SU-DHL-6 (cell line): ENCODE results near the gene MYLK2.

ENCODE experiments used
- H2AFZ ChIP-seq: fragments of 200-600 bp; sonication (generic); 2 replicates; pipeline ENCODE4 v1.6.1; 2014; ENCODE audit warnings: low read depth, mild to moderate bottlenecking, moderate library complexity, mixed read lengths, antibody characterized with exemption, low read length; ENCODE audit not compliant: severe bottlenecking
- H3F3A ChIP-seq: fragments of 200-600 bp; shearing (Covaris generic); 2 replicates; pipeline ENCODE4 v1.6.0; 2016; ENCODE audit warnings: antibody characterized with exemption, mild to moderate bottlenecking; ENCODE audit not compliant: insufficient read depth
- H3K27ac ChIP-seq: fragments of 200-600 bp; sonication (generic); 2 replicates; pipeline ENCODE4 v1.5.1; 2016; ENCODE audit warnings: low read depth, mild to moderate bottlenecking, low read length, moderate library complexity, mixed read lengths
- H3K27me3 ChIP-seq: fragments of 200-600 bp; sonication (generic), shearing (Covaris generic); 2 replicates; pipeline ENCODE4 v1.6.0; 2014; ENCODE audit warnings: mild to moderate bottlenecking, low read length
- H3K36me3 ChIP-seq: fragments of 200-600 bp; sonication (generic); 2 replicates; pipeline ENCODE4 v1.6.1; 2014; ENCODE audit warnings: mild to moderate bottlenecking, low read length, mixed read lengths
- H3K4me2 ChIP-seq: fragments of 300-600, 200-600 bp; shearing (Covaris generic), sonication (generic); 2 replicates; pipeline ENCODE4 v1.6.0; 2014; ENCODE audit warnings: low read length, low read depth, mild to moderate bottlenecking; ENCODE audit not compliant: poor library complexity, severe bottlenecking
- H3K4me3 ChIP-seq: fragments of 200-600 bp; sonication (generic); 2 replicates; pipeline ENCODE4 v1.5.1; 2014; ENCODE audit warnings: antibody characterized with exemption, low read length, mild to moderate bottlenecking, mixed read lengths; ENCODE audit not compliant: insufficient read depth, poor library complexity, severe bottlenecking
- H3K79me2 ChIP-seq: fragments of 200-600 bp; sonication (generic); 2 replicates; pipeline ENCODE4 v1.6.1; 2014; ENCODE audit warnings: mild to moderate bottlenecking, low read length, moderate library complexity; ENCODE audit not compliant: insufficient read depth
- H3K9ac ChIP-seq: fragments of 200-600 bp; sonication (generic); 2 replicates; pipeline ENCODE4 v1.7.0; 2014; ENCODE audit warnings: mild to moderate bottlenecking, low read length
- H3K9me2 ChIP-seq: fragments of 200-600 bp; sonication (generic); replicated peaks from 2 replicates; pipeline ENCODE4 v1.6.1; 2014; ENCODE audit warnings: low read length; ENCODE audit not compliant: insufficient read depth
- H3K9me3 ChIP-seq: fragments of 200-600 bp; sonication (generic); 2 replicates; pipeline ENCODE4 v1.6.1; 2014; ENCODE audit warnings: low read length, mixed read lengths; ENCODE audit not compliant: insufficient read depth
- H4K20me1 ChIP-seq: fragments of 200-600 bp; sonication (generic); 2 replicates; pipeline ENCODE4 v1.6.1; 2014; ENCODE audit warnings: low read depth, mild to moderate bottlenecking, antibody characterized with exemption, low read length, moderate library complexity, mixed read lengths
- EZH2phosphoT487 ChIP-seq: fragments of 200-600 bp; sonication (generic), shearing (Covaris generic); conservative IDR thresholded peaks from 2 replicates; pipeline ENCODE4 v1.6.1; 2018; ENCODE audit warnings: mild to moderate bottlenecking, antibody characterized with exemption, low read length, moderate library complexity, mixed read lengths
- TF ChIP-seq, protein P1 (sequence below): fragments of 200-600 bp; sonication (generic); IDR thresholded peaks from one replicate; pipeline ENCODE4 v1.5.1; 2017; ENCODE audit warnings: antibody characterized with exemption, mild to moderate bottlenecking, low read length, moderate library complexity; ENCODE audit not compliant: insufficient read depth, poor library complexity, severe bottlenecking

The MYLK2 gene

DNA sequence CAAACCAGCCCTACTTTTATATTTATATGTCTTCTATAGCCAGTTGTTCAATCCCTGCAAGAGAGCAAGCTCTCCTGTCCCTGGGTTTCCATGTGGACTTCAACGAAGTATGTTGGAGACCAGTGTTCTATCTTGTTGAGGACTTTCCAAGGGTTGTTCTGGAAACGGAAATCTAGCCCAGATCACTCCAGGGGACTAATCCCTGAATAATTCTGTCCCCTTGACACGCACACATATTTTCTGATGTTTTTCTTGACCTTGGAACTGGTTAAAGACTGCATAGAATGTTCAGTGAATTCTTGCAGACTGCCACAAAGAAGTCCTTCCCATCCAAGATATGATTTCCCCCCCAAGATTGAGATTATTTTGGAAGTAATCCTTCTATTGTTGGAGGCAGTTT, 9.5 kb upstream of the MYLK2 start:
- Histone ChIP-seq H3F3A (peaks cover 13% of the 10 kb centered on the region; the same call in 1 of the 2 replicates), H3K4me2 (no peak overlapping the region), H3K27me3 (no peaks in the 10 kb centered on the region), H3K9ac (no peak overlapping the region), H4K20me1 (no peaks in the 10 kb centered on the region), H3K9me3 (no peaks in the 10 kb centered on the region), H3K9me2 (no peaks in the 10 kb centered on the region), H3K4me3 (no peak overlapping the region), H3K36me3 (no peaks in the 10 kb centered on the region), H3K27ac (no peak overlapping the region), H2AFZ (no peak overlapping the region), H3K79me2 (no peaks in the 10 kb centered on the region)
- TF ChIP-seq, protein P1, sequence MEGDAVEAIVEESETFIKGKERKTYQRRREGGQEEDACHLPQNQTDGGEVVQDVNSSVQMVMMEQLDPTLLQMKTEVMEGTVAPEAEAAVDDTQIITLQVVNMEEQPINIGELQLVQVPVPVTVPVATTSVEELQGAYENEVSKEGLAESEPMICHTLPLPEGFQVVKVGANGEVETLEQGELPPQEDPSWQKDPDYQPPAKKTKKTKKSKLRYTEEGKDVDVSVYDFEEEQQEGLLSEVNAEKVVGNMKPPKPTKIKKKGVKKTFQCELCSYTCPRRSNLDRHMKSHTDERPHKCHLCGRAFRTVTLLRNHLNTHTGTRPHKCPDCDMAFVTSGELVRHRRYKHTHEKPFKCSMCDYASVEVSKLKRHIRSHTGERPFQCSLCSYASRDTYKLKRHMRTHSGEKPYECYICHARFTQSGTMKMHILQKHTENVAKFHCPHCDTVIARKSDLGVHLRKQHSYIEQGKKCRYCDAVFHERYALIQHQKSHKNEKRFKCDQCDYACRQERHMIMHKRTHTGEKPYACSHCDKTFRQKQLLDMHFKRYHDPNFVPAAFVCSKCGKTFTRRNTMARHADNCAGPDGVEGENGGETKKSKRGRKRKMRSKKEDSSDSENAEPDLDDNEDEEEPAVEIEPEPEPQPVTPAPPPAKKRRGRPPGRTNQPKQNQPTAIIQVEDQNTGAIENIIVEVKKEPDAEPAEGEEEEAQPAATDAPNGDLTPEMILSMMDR: no peak
- TF ChIP-seq EZH2phosphoT487: no peak

DNA sequence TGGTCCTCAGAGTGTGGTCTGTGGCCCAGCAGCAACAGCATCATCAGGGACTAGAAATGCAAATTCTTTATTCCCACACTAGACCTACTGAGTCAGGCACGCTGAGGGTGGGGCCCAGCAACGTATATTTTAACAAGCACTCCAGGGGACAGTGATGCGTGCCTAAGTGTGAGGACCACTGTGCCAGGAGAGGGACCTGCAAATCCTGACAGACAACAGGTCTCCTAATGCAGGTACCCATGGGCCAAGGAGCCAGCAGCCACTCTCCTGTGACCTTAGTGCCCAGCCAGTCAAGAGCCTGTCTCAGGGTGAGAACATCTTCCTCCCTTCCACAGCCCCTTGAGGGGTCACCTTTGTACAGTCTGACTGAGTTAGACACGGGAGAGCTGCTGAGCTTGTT, 8.0 kb upstream of the MYLK2 start:
- Histone ChIP-seq H3F3A (peaks cover 6% of the 10 kb centered on the region; the same call in 1 of the 2 replicates), H3K79me2 (no peaks in the 10 kb centered on the region), H3K4me3 (no peak overlapping the region), H4K20me1 (no peaks in the 10 kb centered on the region), H3K27me3 (no peaks in the 10 kb centered on the region), H3K9me2 (no peaks in the 10 kb centered on the region), H3K4me2 (no peak overlapping the region), H3K9me3 (no peaks in the 10 kb centered on the region), H3K27ac (no peak overlapping the region), H2AFZ (no peak overlapping the region), H3K9ac (no peak overlapping the region), H3K36me3 (no peaks in the 10 kb centered on the region)
- TF ChIP-seq EZH2phosphoT487: no peak
- TF ChIP-seq, protein P1: no peak

DNA sequence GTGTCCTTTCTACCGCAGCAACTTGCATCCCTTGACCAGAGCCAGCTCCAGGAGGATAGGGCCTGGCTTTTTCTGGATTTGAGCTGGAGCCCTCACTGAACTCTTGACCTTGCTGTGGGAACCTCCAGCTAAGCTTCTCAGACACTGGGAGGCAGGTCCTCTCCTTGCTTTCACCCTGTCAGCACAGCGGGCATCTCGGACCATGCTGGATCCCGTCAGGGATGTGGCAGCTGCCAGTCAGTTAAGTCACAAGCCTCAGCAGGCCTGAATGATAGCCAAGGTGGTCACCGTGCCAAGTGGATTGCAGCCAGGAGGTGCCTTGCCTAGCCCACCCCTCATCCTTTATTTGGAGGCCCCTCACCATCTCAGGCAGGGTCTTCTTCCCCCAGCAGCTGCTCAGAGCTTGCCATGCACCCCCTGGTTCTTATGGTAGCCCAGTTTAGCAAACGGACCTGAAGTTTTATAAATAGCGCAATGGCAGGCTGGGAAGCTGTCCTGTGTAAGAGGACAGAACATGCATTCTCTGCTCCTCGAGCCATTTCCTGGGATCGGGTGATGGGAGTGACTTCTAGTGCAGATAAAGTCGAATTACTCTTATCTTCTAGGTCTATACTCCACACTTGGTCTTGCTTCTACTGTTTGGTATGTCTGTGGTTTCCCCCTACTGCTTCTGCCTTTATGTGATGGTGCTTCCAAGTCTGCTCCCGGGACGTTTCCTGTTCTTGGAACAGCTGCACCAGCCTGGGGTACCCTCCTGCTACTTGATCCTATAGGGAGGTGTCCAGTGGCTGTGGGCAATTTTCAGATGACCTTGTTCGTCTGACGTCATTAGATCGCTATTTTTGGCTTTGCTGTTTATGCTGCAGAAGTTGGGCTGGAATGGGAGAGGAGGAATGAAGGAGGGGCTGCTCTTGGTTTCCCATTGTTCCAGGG, 7.1 kb upstream of the MYLK2 start:
- no peak overlapping the region for H2AFZ ChIP-seq

More for the DNA sequence above, 7.1 kb upstream of the MYLK2 start:
- Histone ChIP-seq H3K9me3 (no peaks in the 10 kb centered on the region), H3K36me3 (no peaks in the 10 kb centered on the region), H3K79me2 (no peaks in the 10 kb centered on the region), H3K27me3 (no peaks in the 10 kb centered on the region), H4K20me1 (no peaks in the 10 kb centered on the region), H3K9me2 (no peaks in the 10 kb centered on the region), H3K27ac (no peak overlapping the region), H3K4me3 (no peak overlapping the region), H3K4me2 (no peak overlapping the region), H3F3A (peaks cover 6% of the 10 kb centered on the region; the same call in 1 of the 2 replicates), H3K9ac (no peak overlapping the region)
- no peak for TF ChIP-seq EZH2phosphoT487
- TF ChIP-seq, protein P1: no peak
